ENCODE data around the gene OLA1.

OLA1 gene

DNA sequence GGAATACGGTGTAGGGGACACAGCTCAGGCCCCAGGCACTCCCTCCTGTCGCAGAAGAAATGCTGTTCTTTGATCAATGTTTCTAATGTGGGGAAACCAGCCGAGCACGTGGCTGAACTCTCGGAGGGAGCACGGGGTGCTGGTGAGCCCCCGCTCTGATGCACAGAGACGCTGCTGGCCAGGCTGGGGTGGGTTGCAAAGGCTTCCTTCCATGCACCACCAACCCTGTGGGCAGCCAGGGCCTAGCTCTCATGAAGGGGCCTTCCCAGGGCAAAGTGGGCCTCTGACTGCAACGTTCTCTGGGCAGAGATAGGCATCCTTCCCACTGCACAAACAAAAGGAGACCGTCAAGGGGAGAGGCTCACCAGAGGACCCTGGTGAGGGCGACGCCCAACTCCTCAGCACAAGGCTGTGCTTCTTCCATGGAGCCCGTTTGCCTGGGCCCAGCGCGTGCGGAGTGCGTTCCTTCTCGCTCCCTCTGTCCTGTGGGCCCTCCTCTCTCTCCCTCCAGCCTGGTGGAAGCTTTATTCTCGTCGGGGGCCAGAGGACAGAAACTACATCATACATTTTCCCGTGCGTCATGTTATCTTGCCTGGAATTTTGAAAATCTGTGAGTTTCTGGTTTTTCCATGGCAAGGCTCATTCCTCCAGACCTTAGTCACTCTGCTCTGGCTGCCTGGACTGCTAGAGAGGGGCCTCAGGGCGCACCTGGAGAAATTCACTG is 222.0 kb downstream of the OLA1 start:
- H3K9me3 ChIP-seq (ENCODE audit: control insufficient read depth, insufficient read depth, low read length), result no peaks in the 10 kb centered on the region
- no peaks in the 10 kb centered on the region for H3K36me3 ChIP-seq (ENCODE audit: control insufficient read depth, insufficient read depth, low read length)
- WGBS (ENCODE audit: insufficient coverage, insufficient read length), result no CpG with 5 or more reads among the region's 23 CpGs
- H3K4me1 ChIP-seq (ENCODE audit: control insufficient read depth, insufficient read depth, low read length), result peaks cover 13% of the 10 kb centered on the region; the same call in 1 of the 2 replicates
- H3K27ac ChIP-seq (ENCODE audit: low read length), result no peak overlapping the region
- no peak overlapping the region for H3K4me3 ChIP-seq (ENCODE audit: low read length)
- no peaks in the 10 kb centered on the region for H3K27me3 ChIP-seq (ENCODE audit: control insufficient read depth, insufficient read depth, low read length)
- no peak for DNase-seq (ENCODE audit: low read depth, low spot score)

DNA sequence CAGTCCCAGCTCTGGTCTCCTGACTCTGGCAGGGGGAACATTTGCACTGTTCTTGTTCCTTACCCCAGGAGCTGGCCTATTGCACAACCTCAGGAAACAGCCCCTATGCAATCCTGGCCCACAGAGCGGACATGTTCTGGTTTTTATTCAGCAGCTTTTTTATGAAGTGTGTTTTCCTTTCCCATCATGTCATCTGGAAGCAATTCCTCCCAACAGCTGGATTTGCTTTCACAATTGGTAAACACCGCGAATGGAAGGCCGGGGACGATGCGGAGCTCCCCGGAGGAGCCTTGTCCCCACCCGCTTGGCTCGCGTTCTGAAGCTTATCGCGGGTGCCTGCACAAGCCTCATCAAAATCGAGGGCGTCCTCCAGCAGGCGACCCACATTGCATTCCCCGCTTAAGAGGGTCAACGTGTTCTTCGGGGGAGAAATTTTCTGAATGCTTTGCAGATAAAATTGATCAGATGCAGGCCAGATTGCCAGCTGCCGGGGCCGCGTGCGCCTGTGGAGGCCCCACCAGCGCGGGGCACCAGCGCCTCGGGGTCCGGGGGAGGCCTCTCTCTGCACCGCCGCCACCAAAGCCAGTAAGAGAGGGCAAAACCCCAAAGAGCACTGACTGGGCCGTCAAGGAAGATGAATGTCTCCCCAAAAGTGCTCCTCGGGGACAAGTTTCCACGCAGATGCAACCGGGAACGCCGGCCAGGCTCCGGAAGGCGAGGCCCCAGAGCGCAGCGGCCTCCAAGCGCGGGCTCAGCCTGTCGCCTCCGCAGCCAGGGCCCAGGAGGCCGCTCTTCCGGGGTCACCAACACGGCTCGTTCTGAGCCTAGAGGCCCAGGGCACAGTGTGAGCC is 222.8 kb downstream of the OLA1 start:
- Histone ChIP-seq H3K27me3 (ENCODE audit: control insufficient read depth, insufficient read depth, low read length) (no peaks in the 10 kb centered on the region), H3K9me3 (ENCODE audit: control insufficient read depth, insufficient read depth, low read length) (no peaks in the 10 kb centered on the region), H3K36me3 (ENCODE audit: control insufficient read depth, insufficient read depth, low read length) (no peaks in the 10 kb centered on the region), H3K4me3 (ENCODE audit: low read length) (no peak overlapping the region), H3K4me1 (ENCODE audit: control insufficient read depth, insufficient read depth, low read length) (peaks cover 13% of the 10 kb centered on the region; the same call in 1 of the 2 replicates), H3K27ac (ENCODE audit: low read length) (no peak overlapping the region)
- no peak for DNase-seq (ENCODE audit: low read depth, low spot score)
- WGBS (ENCODE audit: insufficient coverage, insufficient read length), result no CpG with 5 or more reads among the region's 47 CpGs

DNA sequence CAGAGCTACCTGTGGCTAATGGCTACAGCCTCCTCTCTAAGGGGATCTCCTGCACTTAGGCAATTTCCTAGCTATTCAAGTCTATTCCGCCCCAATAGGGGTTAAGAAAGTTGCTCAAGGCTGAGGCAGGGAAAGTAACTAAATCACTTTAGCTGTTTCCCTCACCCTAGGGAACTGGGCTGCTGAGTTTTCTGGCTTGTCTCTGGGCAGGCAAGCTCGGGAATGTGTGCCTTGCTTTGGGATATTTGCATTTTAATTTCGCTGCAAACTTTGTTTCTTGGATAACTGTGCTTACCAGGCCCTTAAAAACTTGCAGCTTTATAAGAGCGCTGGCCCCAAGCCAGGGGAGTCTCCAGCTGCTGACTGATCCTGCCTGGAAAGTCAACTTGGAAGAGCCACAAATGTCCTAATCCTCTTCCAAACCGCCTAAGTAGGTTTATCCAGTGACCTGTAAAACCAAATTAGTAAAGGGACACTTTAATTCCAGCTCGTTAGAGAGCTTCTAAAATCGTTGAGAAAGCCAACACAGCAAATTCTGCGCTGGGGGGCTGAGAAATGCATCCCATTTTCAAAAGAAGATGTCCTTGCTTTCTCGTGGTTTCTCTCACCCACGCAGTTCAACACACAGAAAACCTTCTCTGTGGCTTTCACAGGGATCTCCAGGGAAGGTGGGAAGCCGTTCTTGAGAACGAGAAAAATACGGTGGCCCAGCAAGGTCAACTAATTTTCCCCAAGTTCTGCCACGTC is 223.6 kb downstream of the OLA1 start:
- no peaks in the 10 kb centered on the region for H3K9me3 ChIP-seq (ENCODE audit: control insufficient read depth, insufficient read depth, low read length)
- no peak for DNase-seq (ENCODE audit: low read depth, low spot score)
- H3K4me3 ChIP-seq (ENCODE audit: low read length), result no peak overlapping the region
- no CpG with 5 or more reads among the region's 14 CpGs for WGBS (ENCODE audit: insufficient coverage, insufficient read length)
- H3K4me1 ChIP-seq (ENCODE audit: control insufficient read depth, insufficient read depth, low read length), result peaks cover 13% of the 10 kb centered on the region; the same call in 1 of the 2 replicates
- no peaks in the 10 kb centered on the region for H3K27me3 ChIP-seq (ENCODE audit: control insufficient read depth, insufficient read depth, low read length)
- no peak overlapping the region for H3K27ac ChIP-seq (ENCODE audit: low read length)
- no peaks in the 10 kb centered on the region for H3K36me3 ChIP-seq (ENCODE audit: control insufficient read depth, insufficient read depth, low read length)

DNA sequence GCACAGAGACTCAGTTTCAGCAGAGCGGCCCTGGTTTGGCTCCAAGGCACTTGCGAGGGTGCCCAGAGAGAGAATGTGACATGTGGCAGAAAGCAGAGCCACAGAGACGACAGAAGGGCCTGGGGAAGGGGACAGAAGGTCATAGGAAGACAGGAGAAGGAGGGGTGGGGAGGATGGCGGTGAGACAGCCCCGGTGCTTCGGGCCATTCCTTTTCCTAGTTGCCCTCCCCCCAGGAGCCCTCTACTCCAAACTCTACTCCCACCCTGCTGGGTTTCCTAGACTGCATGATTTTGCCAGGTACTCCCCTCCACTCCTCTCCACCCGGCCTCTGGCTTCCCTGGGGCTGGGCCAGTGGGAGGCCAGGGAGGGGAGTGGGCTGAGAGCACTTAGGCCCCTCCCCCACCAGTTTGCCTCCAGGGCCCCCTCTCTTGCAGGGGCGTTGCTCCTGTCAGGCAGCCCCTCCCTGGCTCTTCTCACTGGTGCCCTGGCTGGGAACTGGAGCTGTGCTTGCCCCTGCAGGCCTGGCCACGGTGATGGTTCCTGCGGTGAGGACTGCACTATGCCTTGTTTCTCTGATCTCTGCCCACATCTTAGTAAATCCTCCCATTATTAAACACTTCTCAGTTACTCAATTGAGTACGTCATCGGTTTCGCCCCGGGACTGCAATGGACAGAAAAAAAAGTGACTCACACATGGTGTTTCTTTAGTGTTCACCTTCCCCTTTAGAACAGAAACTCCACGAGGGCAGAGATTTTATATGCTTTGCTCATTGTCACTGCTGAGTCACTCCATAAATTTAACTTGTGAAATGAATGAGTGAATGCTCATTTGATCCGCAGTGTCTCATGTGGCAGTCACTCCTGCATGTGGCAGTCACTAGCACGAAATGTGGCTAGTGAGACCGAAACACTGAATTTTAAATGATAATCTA is 224.5 kb downstream of the OLA1 start:
- no peaks in the 10 kb centered on the region for H3K9me3 ChIP-seq (ENCODE audit: control insufficient read depth, insufficient read depth, low read length)
- no peaks in the 10 kb centered on the region for H3K36me3 ChIP-seq (ENCODE audit: control insufficient read depth, insufficient read depth, low read length)
- no peak overlapping the region for H3K4me3 ChIP-seq (ENCODE audit: low read length)
- no peaks in the 10 kb centered on the region for H3K27me3 ChIP-seq (ENCODE audit: control insufficient read depth, insufficient read depth, low read length)
- DNase-seq (ENCODE audit: low read depth, low spot score), result no peak
- peaks cover 13% of the 10 kb centered on the region; the same call in 1 of the 2 replicates for H3K4me1 ChIP-seq (ENCODE audit: control insufficient read depth, insufficient read depth, low read length)
- WGBS (ENCODE audit: insufficient coverage, insufficient read length), result no CpG with 5 or more reads among the region's 18 CpGs
- no peak overlapping the region for H3K27ac ChIP-seq (ENCODE audit: low read length)
